Aorta (tissue), 5 donors: ENCODE data around the gene ACTL8. TPM values are rescaled to one million over a fixed set of nuclear protein-coding genes. Genes with fewer than 3 reads are reported as not detected.

ENCODE experiments used
- ATAC-seq: fragments of 200-7000 bp; cut with Tn5 transposase; one replicate; pipeline ENCODE4 v1.9.1; 2022; ENCODE audit warnings: moderate library complexity; ENCODE audit not compliant: low FRiP score
- DNase-seq, 2 donors: peaks; one replicate each; pipeline ENCODE4 v3.0.0-alpha.2; 2020
- H3K27ac ChIP-seq, 2 donors: one replicate each; pipeline ENCODE4 v1.5.1; 2013; ENCODE audit warnings: low read length in 2 of 2, mild to moderate bottlenecking in 2 of 2, moderate library complexity in 2 of 2, control low read depth in 1 of 2, inconsistent platforms in 1 of 2, low read depth in 1 of 2
- H3K27me3 ChIP-seq, 2 donors: one replicate each; pipeline ENCODE4 v1.6.1; 2013; ENCODE audit warnings: control low read depth in 1 of 2, low read length in 1 of 2, mild to moderate bottlenecking in 1 of 2, moderate library complexity in 1 of 2; ENCODE audit not compliant: insufficient read depth in 2 of 2, control insufficient read depth in 1 of 2
- H3K36me3 ChIP-seq, 2 donors: one replicate each; pipeline ENCODE4 v1.6.1; 2013; ENCODE audit warnings: control low read depth in 1 of 2, low read length in 1 of 2, mild to moderate bottlenecking in 1 of 2; ENCODE audit not compliant: insufficient read depth in 2 of 2, control insufficient read depth in 1 of 2
- H3K4me1 ChIP-seq, 2 donors: one replicate each; pipeline ENCODE4 v1.6.1; 2013; ENCODE audit warnings: low read length in 2 of 2, control low read depth in 1 of 2, mild to moderate bottlenecking in 1 of 2, moderate library complexity in 1 of 2; ENCODE audit not compliant: insufficient read depth in 2 of 2, control insufficient read depth in 1 of 2
- H3K4me3 ChIP-seq, 2 donors: one replicate each; pipeline ENCODE4 v1.5.1; 2013; ENCODE audit warnings: low read length in 2 of 2, control low read depth in 1 of 2, mild to moderate bottlenecking in 1 of 2
- H3K9me3 ChIP-seq: one replicate; pipeline ENCODE4 v1.6.1; 2013; ENCODE audit warnings: mild to moderate bottlenecking, low read length; ENCODE audit not compliant: control insufficient read depth
- WGBS, 2 donors: extraction: QIAGEN DNeasy Blood & Tissue Kit; methylation state at CpG; one replicate each; pipeline ENCODE4 v1.1.7; 2013; 5-methylcytosine and 5-hydroxymethylcytosine counted together
- intact Hi-C, 2 donors: fragments of 100-400 bp; cut with DNase I; formaldehyde crosslinking; loops; one replicate each; pipeline versions ENCODE4 v1.14.2 to v1.15.0; 2022
- polyA plus RNA-seq, 2 donors: library from polyadenylated mRNA; stranded (reverse); fragments of 200-250 nt; gene quantifications; one replicate each; pipeline ENCODE4 v1.2.3, GENCODE V29; 2013
- total RNA-seq, 2 donors: library from RNA; stranded (reverse); fragmentation: NEBNext Ultra II Directional; extraction: Animal tissue kit (Norgen Biotek cat#: 25700); gene quantifications; one replicate each; pipeline ENCODE4 v1.2.1, GENCODE V29; 2021
- donor health status: healthy with polysubstance abuse.
- donor health status: Bipolar disorder and iron deficiency.
- donor health status: DM: no; HTN: no; CAD: no.
- donor health status: DM: no; HTN: no; CAD: no.
- donor health status: DM: yes; HTN: yes; CAD: no.

ACTL8 gene
- total and polyA plus RNA-seq, 4 donors = not detected

GRCh38 chr1:17768651-17769241, 13.6 kb downstream of the ACTL8 start:
- intact Hi-C loops = no loop called here
- 84 to 85% methylated on average over 10 of the region's 10 CpGs for WGBS, 2 donors
- Histone ChIP-seq H3K9me3 (no peaks in the 10 kb centered on the region), H3K4me3 (no peak overlapping the region), H3K27ac (no peak overlapping the region), H3K36me3 (no peaks in the 10 kb centered on the region), H3K27me3 (no peaks in the 10 kb centered on the region), H3K4me1 (no peaks in the 10 kb centered on the region)
- ATAC-seq (peak; percentile 55), DNase-seq (peak; percentile 76 to 84)

GRCh38 chr1:17770983-17771382, 15.8 kb downstream of the ACTL8 start:
- no peak overlapping the region for H3K4me3 ChIP-seq
- WGBS, 2 donors = 88 to 89% methylated on average over 10 of the region's 10 CpGs
- DNase-seq (no peak), ATAC-seq (no peak)
- H3K4me1 ChIP-seq = no peaks in the 10 kb centered on the region
- H3K36me3 ChIP-seq = no peaks in the 10 kb centered on the region
- H3K27ac ChIP-seq = no peak overlapping the region
- no peaks in the 10 kb centered on the region for H3K9me3 ChIP-seq
- intact Hi-C loops = no loop called here
- no peaks in the 10 kb centered on the region for H3K27me3 ChIP-seq

- H3K36me3 ChIP-seq = no peaks in the 10 kb centered on the region
- 64 to 71% methylated on average over 14 of the region's 14 CpGs for WGBS, 2 donors
- ATAC-seq (no peak), DNase-seq (peak in 1 of 2 donors; percentile 18)
- H3K9me3 ChIP-seq = no peaks in the 10 kb centered on the region
- no peak overlapping the region for H3K27ac ChIP-seq
- no peaks in the 10 kb centered on the region for H3K4me1 ChIP-seq
- H3K27me3 ChIP-seq = no peaks in the 10 kb centered on the region
- H3K4me3 ChIP-seq = no peak overlapping the region
- intact Hi-C loops = no loop called here
Observed at GRCh38 chr1:17772615-17773212, 17.6 kb downstream of the ACTL8 start.

- no peaks in the 10 kb centered on the region for H3K4me1 ChIP-seq
- 69 to 71% methylated on average over 16 of the region's 16 CpGs for WGBS, 2 donors
- DNase-seq (peak in 1 of 2 donors; percentile 24), ATAC-seq (no peak)
- intact Hi-C loops = no loop called here
- H3K36me3 ChIP-seq = no peaks in the 10 kb centered on the region
- H3K27me3 ChIP-seq = no peaks in the 10 kb centered on the region
- H3K27ac ChIP-seq = no peak overlapping the region
- no peaks in the 10 kb centered on the region for H3K9me3 ChIP-seq
- no peak overlapping the region for H3K4me3 ChIP-seq
Observed at GRCh38 chr1:17773591-17774326, 18.6 kb downstream of the ACTL8 start.

GRCh38 chr1:17774452-17774851, 19.3 kb downstream of the ACTL8 start:
- Histone ChIP-seq H3K27ac (no peak overlapping the region), H3K4me1 (no peaks in the 10 kb centered on the region), H3K36me3 (no peaks in the 10 kb centered on the region), H3K9me3 (peaks cover under 1% of the 10 kb centered on the region), H3K27me3 (no peaks in the 10 kb centered on the region), H3K4me3 (no peak overlapping the region)
- intact Hi-C loops = no loop called here
- ATAC-seq (no peak), DNase-seq (peak in 1 of 2 donors; percentile 19)
- 91% methylated on average over 6 of the region's 6 CpGs for WGBS, 2 donors

- Histone ChIP-seq H3K36me3 (no peaks in the 10 kb centered on the region), H3K4me1 (no peaks in the 10 kb centered on the region), H3K27me3 (no peaks in the 10 kb centered on the region), H3K27ac (no peak overlapping the region), H3K4me3 (no peak overlapping the region), H3K9me3 (peaks cover 1% of the 10 kb centered on the region)
- ATAC-seq = no peak
- no peak for DNase-seq
- intact Hi-C loops = no loop called here
- 83 to 91% methylated on average over 2 of the region's 2 CpGs for WGBS, 2 donors
Observed at GRCh38 chr1:17775796-17776195, 20.7 kb downstream of the ACTL8 start.

GRCh38 chr1:17776426-17776825, 21.3 kb downstream of the ACTL8 start:
- H3K4me3 ChIP-seq = no peak overlapping the region
- peaks cover 1% of the 10 kb centered on the region for H3K9me3 ChIP-seq
- ATAC-seq (no peak), DNase-seq (no peak)
- WGBS, 2 donors = 27 to 35% methylated on average over 11 of the region's 11 CpGs
- no peak overlapping the region for H3K27ac ChIP-seq
- no peaks in the 10 kb centered on the region for H3K27me3 ChIP-seq
- no peaks in the 10 kb centered on the region for H3K4me1 ChIP-seq
- intact Hi-C loops = no loop called here
- H3K36me3 ChIP-seq = no peaks in the 10 kb centered on the region

GRCh38 chr1:17777330-17777729, 22.2 kb downstream of the ACTL8 start:
- peaks cover 1% of the 10 kb centered on the region for H3K9me3 ChIP-seq
- H3K36me3 ChIP-seq = no peaks in the 10 kb centered on the region
- no peak overlapping the region for H3K27ac ChIP-seq
- no peak overlapping the region for H3K4me3 ChIP-seq
- 57 to 67% methylated on average over 10 of the region's 10 CpGs for WGBS, 2 donors
- no peaks in the 10 kb centered on the region for H3K4me1 ChIP-seq
- intact Hi-C loops = no loop called here
- no peak for ATAC-seq
- no peaks in the 10 kb centered on the region for H3K27me3 ChIP-seq
- no peak for DNase-seq

- H3K27ac ChIP-seq = no peak overlapping the region
Observed at GRCh38 chr1:17777818-17778217, 22.7 kb downstream of the ACTL8 start.

More at GRCh38 chr1:17777818-17778217, 22.7 kb downstream of the ACTL8 start:
- Histone ChIP-seq H3K4me3 (no peak overlapping the region), H3K9me3 (peaks cover 1% of the 10 kb centered on the region), H3K4me1 (no peaks in the 10 kb centered on the region), H3K36me3 (no peaks in the 10 kb centered on the region), H3K27me3 (no peaks in the 10 kb centered on the region)
- intact Hi-C loops = no loop called here
- WGBS, 2 donors = 78 to 79% methylated on average over 8 of the region's 8 CpGs
- ATAC-seq (no peak), DNase-seq (no peak)
